ENCODE measurements around the gene PLD5. TPM values are rescaled to one million over a fixed set of nuclear protein-coding genes. Genes with fewer than 3 reads are reported as not detected.
"Not testable (repeated sequence)": the region's sequence is repeated elsewhere in the genome, so short reads cannot be mapped to it uniquely, and the experiment has no call there.

The PLD5 gene
- total RNA-seq, 1 experiment from 2014 or later, result 1.8 TPM

DNA sequence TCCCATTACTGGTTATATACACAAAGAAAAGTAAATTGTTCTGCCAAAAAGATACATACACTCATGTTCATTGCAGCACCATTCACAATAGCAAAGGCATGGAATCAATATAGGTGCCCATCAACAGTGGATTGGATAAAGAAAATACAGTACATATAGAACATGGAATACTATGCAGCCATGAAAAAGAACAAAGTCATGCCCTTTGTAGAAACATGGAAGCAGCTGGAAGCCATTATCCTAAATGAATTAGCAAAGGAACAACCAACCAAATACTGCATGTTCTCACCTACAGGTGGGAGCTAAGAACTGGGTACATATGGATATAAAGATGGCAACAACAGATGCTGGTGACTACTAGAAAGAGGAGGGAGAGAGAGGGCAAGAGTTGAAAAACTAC is 132.6 kb downstream of the PLD5 start:
- CTCF ChIA-PET, result no interaction called here

DNA sequence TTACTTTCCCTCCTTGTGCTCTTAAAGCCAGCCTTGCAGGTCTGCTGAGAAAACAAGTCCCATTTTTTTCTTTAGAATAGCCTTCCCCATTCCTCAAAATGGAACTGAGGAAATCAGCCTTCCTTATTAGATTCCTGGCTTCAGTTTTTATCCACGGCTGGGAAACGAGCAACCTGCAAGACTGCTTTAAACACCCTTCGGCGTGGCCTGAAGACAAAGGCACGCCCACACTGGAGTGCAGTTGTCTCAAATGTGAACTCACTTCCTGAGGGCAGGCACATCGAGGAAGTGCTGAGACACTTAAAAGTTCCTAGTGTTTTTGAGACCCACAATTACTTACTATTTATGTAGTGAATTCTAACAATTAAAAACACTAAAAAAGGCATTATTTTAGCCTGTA is 148.4 kb downstream of the PLD5 start:
- H3K4me1 Mint-ChIP-seq (ENCODE audit: low read depth, unreplicated experiment); H3K27me3 ChIP-seq (replicated peaks; ENCODE audit: control insufficient read depth, insufficient read depth, low read length); H3K27me3 Mint-ChIP-seq (ENCODE audit: insufficient read depth, unreplicated experiment); CTCF ChIA-PET; H3K4me3 Mint-ChIP-seq (ENCODE audit: unreplicated experiment); H3K36me3 Mint-ChIP-seq (ENCODE audit: insufficient read depth, unreplicated experiment); H3K9me3 ChIP-seq; POLR2A ChIA-PET; H3K4me1 ChIP-seq; BruUV-seq (replicated peaks); intact Hi-C loops (cut with micrococcal nuclease; ENCODE audit: unreplicated experiment); H3K27ac Mint-ChIP-seq (ENCODE audit: unreplicated experiment); DNase-seq; H3K36me3 ChIP-seq (ENCODE audit: control insufficient read depth, insufficient read depth, low read length); H3K4me3 ChIP-seq (ENCODE audit: low read depth, low read length): not testable (repeated sequence)
- peaks cover 10% of the 10 kb centered on the region for H3K9me3 Mint-ChIP-seq (ENCODE audit: unreplicated experiment)

More for the DNA sequence above, 132.6 kb downstream of the PLD5 start:
- no peak overlapping the region for H3K4me3 ChIP-seq (ENCODE audit: low read depth, low read length)
- BruUV-seq (replicated peaks), result no TSS peak
- no peaks in the 10 kb centered on the region for H3K27me3 Mint-ChIP-seq (ENCODE audit: insufficient read depth, unreplicated experiment)
- peaks cover 20% of the 10 kb centered on the region for H3K9me3 Mint-ChIP-seq (ENCODE audit: unreplicated experiment)
- no peaks in the 10 kb centered on the region for H3K9me3 ChIP-seq
- no peak overlapping the region for H3K27ac Mint-ChIP-seq (ENCODE audit: unreplicated experiment)
- H3K27me3 ChIP-seq (replicated peaks; ENCODE audit: control insufficient read depth, insufficient read depth, low read length), result no peaks in the 10 kb centered on the region
- intact Hi-C loops (cut with micrococcal nuclease; ENCODE audit: unreplicated experiment), result no loop called here
- no peak overlapping the region for H3K4me3 Mint-ChIP-seq (ENCODE audit: unreplicated experiment)
- no peaks in the 10 kb centered on the region for H3K36me3 ChIP-seq (ENCODE audit: control insufficient read depth, insufficient read depth, low read length)
- H3K4me1 ChIP-seq, result no peaks in the 10 kb centered on the region
- H3K4me1 Mint-ChIP-seq (ENCODE audit: low read depth, unreplicated experiment), result no peaks in the 10 kb centered on the region
- TF ChIP-seq, protein P1, sequence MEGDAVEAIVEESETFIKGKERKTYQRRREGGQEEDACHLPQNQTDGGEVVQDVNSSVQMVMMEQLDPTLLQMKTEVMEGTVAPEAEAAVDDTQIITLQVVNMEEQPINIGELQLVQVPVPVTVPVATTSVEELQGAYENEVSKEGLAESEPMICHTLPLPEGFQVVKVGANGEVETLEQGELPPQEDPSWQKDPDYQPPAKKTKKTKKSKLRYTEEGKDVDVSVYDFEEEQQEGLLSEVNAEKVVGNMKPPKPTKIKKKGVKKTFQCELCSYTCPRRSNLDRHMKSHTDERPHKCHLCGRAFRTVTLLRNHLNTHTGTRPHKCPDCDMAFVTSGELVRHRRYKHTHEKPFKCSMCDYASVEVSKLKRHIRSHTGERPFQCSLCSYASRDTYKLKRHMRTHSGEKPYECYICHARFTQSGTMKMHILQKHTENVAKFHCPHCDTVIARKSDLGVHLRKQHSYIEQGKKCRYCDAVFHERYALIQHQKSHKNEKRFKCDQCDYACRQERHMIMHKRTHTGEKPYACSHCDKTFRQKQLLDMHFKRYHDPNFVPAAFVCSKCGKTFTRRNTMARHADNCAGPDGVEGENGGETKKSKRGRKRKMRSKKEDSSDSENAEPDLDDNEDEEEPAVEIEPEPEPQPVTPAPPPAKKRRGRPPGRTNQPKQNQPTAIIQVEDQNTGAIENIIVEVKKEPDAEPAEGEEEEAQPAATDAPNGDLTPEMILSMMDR (IDR thresholded peaks at IDR 0.05; ENCODE audit: insufficient read depth in 1 of 2, low read depth in 1 of 2, low read length in 1 of 2, severe bottlenecking in 1 of 2, unreplicated experiment in 1 of 2), result no peak
- DNase-seq, result no peak
- POLR2A ChIA-PET, result no interaction called here
- no peaks in the 10 kb centered on the region for H3K36me3 Mint-ChIP-seq (ENCODE audit: insufficient read depth, unreplicated experiment)

DNA sequence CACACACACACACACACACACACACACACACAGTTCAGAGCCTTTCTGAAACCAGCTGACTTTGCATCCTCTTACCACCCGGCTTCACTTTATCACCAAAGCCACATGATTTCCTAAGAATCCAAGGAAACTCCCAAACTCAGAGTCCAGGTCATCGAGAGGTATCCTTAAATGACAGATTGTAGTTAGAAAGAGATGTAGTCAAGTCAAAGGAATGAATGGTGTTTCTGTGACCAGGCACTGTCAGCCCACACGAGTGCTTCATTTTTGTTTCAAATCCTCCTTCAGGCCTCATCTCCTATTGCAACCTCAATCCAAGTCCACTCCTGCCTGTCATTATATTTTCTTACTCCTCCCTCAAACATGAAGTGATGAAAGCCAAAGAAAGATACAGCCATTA is 174.1 kb downstream of the PLD5 start:
- H3K4me3 Mint-ChIP-seq (ENCODE audit: unreplicated experiment); CTCF ChIA-PET; H3K36me3 ChIP-seq (ENCODE audit: control insufficient read depth, insufficient read depth, low read length): not testable (repeated sequence)

DNA sequence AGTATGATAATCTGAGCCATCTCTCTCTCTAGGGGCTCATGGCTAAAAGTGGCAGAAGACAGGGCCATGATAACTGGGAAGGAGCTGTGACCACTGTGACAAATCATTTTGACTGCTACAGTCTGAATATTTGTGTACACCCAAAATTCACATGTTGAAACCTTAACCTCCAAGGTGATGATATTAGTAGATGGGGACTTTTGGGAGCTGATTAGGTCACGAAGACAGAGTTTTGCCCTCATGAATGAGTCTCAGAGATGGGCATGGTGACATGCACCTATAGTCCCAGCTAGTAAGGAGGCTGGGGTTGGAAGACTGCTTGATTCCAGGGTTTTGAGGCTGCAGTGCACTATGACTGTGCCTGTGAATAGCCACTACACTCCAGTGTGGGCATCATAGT is 174.9 kb downstream of the PLD5 start:
- Mint-ChIP-seq H3K4me1 (ENCODE audit: low read depth, unreplicated experiment) (no peaks in the 10 kb centered on the region), H3K27ac (ENCODE audit: unreplicated experiment) (no peak overlapping the region), H3K9me3 (ENCODE audit: unreplicated experiment) (no peaks in the 10 kb centered on the region), H3K4me3 (ENCODE audit: unreplicated experiment) (no peak overlapping the region), H3K27me3 (ENCODE audit: insufficient read depth, unreplicated experiment) (no peaks in the 10 kb centered on the region), H3K36me3 (ENCODE audit: insufficient read depth, unreplicated experiment) (no peaks in the 10 kb centered on the region)
- intact Hi-C loops (cut with micrococcal nuclease; ENCODE audit: unreplicated experiment), result no loop called here
- Histone ChIP-seq H3K9me3 (no peaks in the 10 kb centered on the region), H3K4me1 (no peaks in the 10 kb centered on the region), H3K27me3 (replicated peaks; ENCODE audit: control insufficient read depth, insufficient read depth, low read length) (no peaks in the 10 kb centered on the region), H3K4me3 (ENCODE audit: low read depth, low read length) (no peak overlapping the region), H3K36me3 (ENCODE audit: control insufficient read depth, insufficient read depth, low read length) (no peaks in the 10 kb centered on the region)
- ChIA-PET POLR2A (no interaction called here), CTCF (no interaction called here)
- no TSS peak for BruUV-seq (replicated peaks)
- DNase-seq, result no peak
- TF ChIP-seq, protein P1 (IDR thresholded peaks at IDR 0.05; ENCODE audit: insufficient read depth in 1 of 2, low read depth in 1 of 2, low read length in 1 of 2, severe bottlenecking in 1 of 2, unreplicated experiment in 1 of 2), result no peak

More for the DNA sequence above, 174.1 kb downstream of the PLD5 start:
- H3K36me3 Mint-ChIP-seq (ENCODE audit: insufficient read depth, unreplicated experiment); H3K27me3 Mint-ChIP-seq (ENCODE audit: insufficient read depth, unreplicated experiment); POLR2A ChIA-PET; H3K4me3 ChIP-seq (ENCODE audit: low read depth, low read length); intact Hi-C loops (cut with micrococcal nuclease; ENCODE audit: unreplicated experiment); H3K9me3 ChIP-seq; H3K4me1 Mint-ChIP-seq (ENCODE audit: low read depth, unreplicated experiment); H3K4me1 ChIP-seq; H3K27me3 ChIP-seq (replicated peaks; ENCODE audit: control insufficient read depth, insufficient read depth, low read length); H3K9me3 Mint-ChIP-seq (ENCODE audit: unreplicated experiment); DNase-seq; H3K27ac Mint-ChIP-seq (ENCODE audit: unreplicated experiment); BruUV-seq (replicated peaks): not testable (repeated sequence)

DNA sequence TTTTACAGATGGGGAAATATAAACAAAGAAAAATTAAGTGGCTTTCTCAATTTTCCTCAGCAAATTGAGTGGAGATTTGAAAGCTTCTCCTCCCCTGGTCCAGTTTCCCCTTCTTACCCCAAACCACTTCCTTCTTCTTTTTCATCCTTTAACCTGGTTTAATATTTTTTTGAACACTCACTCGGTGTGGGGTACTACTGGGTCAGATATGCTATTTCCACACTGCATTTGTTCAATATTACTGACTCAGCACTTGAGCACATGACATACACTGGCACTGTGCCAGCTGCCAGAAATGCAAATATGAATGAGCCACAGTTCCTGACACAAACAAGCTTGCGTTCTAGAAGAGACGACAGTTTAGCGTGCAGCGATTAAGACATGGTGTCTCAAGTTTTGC is 193.6 kb downstream of the PLD5 start:
- H3K4me3 Mint-ChIP-seq (ENCODE audit: unreplicated experiment); POLR2A ChIA-PET; BruUV-seq (replicated peaks); H3K4me1 ChIP-seq; intact Hi-C loops (cut with micrococcal nuclease; ENCODE audit: unreplicated experiment); H3K4me3 ChIP-seq (ENCODE audit: low read depth, low read length); H3K9me3 ChIP-seq; H3K27me3 ChIP-seq (replicated peaks; ENCODE audit: control insufficient read depth, insufficient read depth, low read length); H3K27ac Mint-ChIP-seq (ENCODE audit: unreplicated experiment); H3K27me3 Mint-ChIP-seq (ENCODE audit: insufficient read depth, unreplicated experiment); DNase-seq; H3K4me1 Mint-ChIP-seq (ENCODE audit: low read depth, unreplicated experiment); H3K36me3 Mint-ChIP-seq (ENCODE audit: insufficient read depth, unreplicated experiment); H3K9me3 Mint-ChIP-seq (ENCODE audit: unreplicated experiment); H3K36me3 ChIP-seq (ENCODE audit: control insufficient read depth, insufficient read depth, low read length); CTCF ChIA-PET: not testable (repeated sequence)

DNA sequence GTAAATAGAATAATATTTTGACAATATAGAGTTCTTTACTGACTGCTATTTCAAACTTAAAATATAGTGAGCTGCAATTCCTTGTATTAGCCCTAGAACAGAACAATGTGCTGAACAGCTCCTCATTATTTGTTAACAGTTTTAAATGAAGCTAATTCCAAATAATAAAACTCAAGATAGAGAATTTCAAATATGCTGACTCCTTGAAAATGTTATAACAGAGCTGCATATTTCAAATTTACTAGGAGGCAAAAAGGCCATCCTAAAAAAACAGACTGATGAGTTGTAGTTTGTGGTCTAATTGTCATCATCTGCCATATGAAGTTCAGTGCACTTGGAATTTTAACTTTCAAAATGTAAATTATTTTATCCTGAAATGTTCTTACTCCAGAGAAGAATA is 197.1 kb downstream of the PLD5 start:
- H3K4me1 Mint-ChIP-seq (ENCODE audit: low read depth, unreplicated experiment); H3K4me1 ChIP-seq; H3K9me3 ChIP-seq; CTCF ChIA-PET; H3K36me3 Mint-ChIP-seq (ENCODE audit: insufficient read depth, unreplicated experiment); BruUV-seq (replicated peaks); H3K36me3 ChIP-seq (ENCODE audit: control insufficient read depth, insufficient read depth, low read length); POLR2A ChIA-PET; H3K27me3 Mint-ChIP-seq (ENCODE audit: insufficient read depth, unreplicated experiment); H3K9me3 Mint-ChIP-seq (ENCODE audit: unreplicated experiment); DNase-seq; H3K4me3 Mint-ChIP-seq (ENCODE audit: unreplicated experiment); H3K27ac Mint-ChIP-seq (ENCODE audit: unreplicated experiment); H3K27me3 ChIP-seq (replicated peaks; ENCODE audit: control insufficient read depth, insufficient read depth, low read length); intact Hi-C loops (cut with micrococcal nuclease; ENCODE audit: unreplicated experiment); H3K4me3 ChIP-seq (ENCODE audit: low read depth, low read length): not testable (repeated sequence)
